Brain microvascular endothelial cell (primary cell): ENCODE data around the gene SLC15A5.

ENCODE experiments used
- DNase-seq: peaks from one replicate; pipeline ENCODE4 v3.0.0-alpha.2; 2020
- H3K27ac ChIP-seq: fragments of 250-450 bp; sonication (Bioruptor Pico); 2 replicates; pipeline ENCODE4 v1.5.1; 2020; ENCODE audit warnings: mild to moderate bottlenecking, moderate library complexity
- H3K27me3 ChIP-seq: fragments of 250-450 bp; sonication (Bioruptor Pico); replicated peaks from 2 replicates; pipeline ENCODE4 v1.5.1; 2020; ENCODE audit warnings: mild to moderate bottlenecking
- H3K36me3 ChIP-seq: fragments of 250-450 bp; sonication (Bioruptor Pico); replicated peaks from 2 replicates; pipeline ENCODE4 v1.5.1; 2020; ENCODE audit warnings: mild to moderate bottlenecking
- H3K4me3 ChIP-seq: 2 replicates; pipeline ENCODE4 v1.5.1; 2011; ENCODE audit warnings: low read depth, mild to moderate bottlenecking, control low read depth, low read length, moderate library complexity
- CTCF ChIP-seq: IDR thresholded peaks from 2 replicates; pipeline ENCODE4 v1.5.1; 2011; ENCODE audit warnings: low read depth, mild to moderate bottlenecking, moderate library complexity, low read length, control low read depth, inconsistent platforms; ENCODE audit errors: missing control alignments
- in situ Hi-C: cut with HindIII; loops from 2 replicates; pipeline ENCODE4 v1.10.0; 2017; ENCODE audit warnings: low sequenced_read_pairs, low pct_ligation_motif_present

SLC15A5 gene

DNA sequence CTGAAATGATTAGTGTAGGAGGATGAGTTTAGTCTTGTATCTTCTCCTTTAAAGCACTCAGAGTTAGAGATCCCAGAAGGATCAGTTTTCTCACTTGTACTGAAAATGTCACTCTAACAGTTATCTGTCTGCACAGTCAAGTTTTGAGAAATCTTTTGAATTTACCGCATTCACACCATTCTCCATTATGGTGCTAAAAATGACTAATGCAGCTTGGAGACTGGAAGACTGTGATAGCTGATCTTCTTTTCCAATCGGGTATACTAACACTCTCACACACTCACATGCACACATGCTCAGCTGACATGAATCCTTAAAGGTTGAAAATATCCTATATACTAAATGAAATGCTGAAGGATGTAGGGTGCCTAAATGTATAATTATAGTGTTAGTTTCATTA lies 65.8 kb downstream of the SLC15A5 start:
- H3K36me3 ChIP-seq: no peaks in the 10 kb centered on the region
- no peak overlapping the region for H3K4me3 ChIP-seq
- H3K27ac ChIP-seq: no peak overlapping the region
- TF ChIP-seq CTCF: no peak
- no peaks in the 10 kb centered on the region for H3K27me3 ChIP-seq
- in situ Hi-C loops: no loop called here
- DNase-seq: no peak

DNA sequence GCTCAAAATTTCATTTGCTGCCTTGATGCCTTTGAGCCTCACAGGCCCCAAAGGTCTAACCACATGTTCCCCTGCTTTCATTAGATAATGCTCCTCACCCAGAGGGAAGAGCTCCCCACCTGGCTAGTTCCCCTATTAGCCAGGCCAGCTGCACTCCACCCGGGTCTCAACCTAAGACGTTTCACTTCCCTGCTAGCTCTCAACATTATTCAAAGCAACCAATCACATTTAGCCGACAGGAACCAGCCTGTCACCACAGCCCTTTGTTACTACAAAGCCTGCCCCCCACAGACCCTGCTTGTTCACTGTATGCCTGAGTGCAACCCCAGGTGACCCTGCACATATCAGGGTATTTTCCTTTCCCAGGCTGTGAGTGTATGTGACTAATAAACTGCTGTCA lies 78.6 kb downstream of the SLC15A5 start:
- Histone ChIP-seq H3K36me3 (no peaks in the 10 kb centered on the region), H3K27me3 (no peaks in the 10 kb centered on the region), H3K27ac (no peak overlapping the region), H3K4me3 (no peak overlapping the region)
- no peak for TF ChIP-seq CTCF
- no peak for DNase-seq
- in situ Hi-C loops: no loop called here

- in situ Hi-C loops: no loop called here
- Histone ChIP-seq H3K36me3 (no peaks in the 10 kb centered on the region), H3K27ac (no peak overlapping the region), H3K27me3 (no peaks in the 10 kb centered on the region), H3K4me3 (no peak overlapping the region)
- TF ChIP-seq CTCF: no peak
- DNase-seq: no peak
Measured at GRCh38 chr12:16197600-16197999, 79.9 kb downstream of the SLC15A5 start.

DNA sequence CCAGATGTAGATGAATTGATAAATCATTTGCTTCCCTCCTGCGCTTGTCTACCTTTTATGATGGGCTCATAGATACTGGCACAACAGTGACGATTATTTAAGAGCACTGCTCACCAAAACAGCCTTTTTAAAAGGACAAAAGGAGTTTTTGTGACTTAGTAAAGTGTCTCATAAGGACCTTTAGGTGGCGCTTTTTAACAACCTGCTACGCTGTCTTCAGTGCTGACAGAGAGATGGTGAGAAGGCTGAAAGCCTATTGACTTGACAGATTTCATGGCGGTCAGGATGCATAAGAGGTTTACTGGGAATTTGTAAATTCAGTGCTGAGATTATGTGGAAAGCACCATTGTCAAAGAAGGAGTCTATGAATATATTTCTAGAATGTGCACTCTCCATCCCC lies 87.6 kb downstream of the SLC15A5 start:
- in situ Hi-C loops: no loop called here
- Histone ChIP-seq H3K4me3 (no peak overlapping the region), H3K27ac (no peak overlapping the region), H3K27me3 (no peaks in the 10 kb centered on the region), H3K36me3 (no peaks in the 10 kb centered on the region)
- no peak for DNase-seq
- TF ChIP-seq CTCF: peak; percentile 43

DNA sequence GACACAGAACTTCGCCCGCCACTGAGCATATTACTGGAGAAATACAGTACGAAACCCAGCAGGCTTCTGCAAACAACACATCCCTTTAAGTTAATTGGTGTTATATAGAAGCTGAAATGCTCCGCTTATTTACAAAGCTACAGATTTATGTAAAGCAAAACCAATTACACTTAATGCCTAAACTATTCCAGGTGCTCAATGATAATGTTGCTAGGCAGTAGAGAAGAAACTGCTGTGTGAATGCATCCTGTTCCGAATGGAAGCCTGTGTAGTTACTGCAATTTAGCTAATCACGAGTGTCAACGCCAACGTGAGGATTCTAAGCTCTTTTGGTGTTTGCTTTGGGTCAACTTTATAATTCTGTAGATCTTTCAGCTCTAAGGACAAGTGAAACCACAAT lies 89.8 kb downstream of the SLC15A5 start:
- TF ChIP-seq CTCF: no peak

GRCh38 chr12:16184681-16185080 lies 92.8 kb downstream of the SLC15A5 start:
- Histone ChIP-seq H3K27ac (no peak overlapping the region), H3K4me3 (no peak overlapping the region), H3K27me3 (no peaks in the 10 kb centered on the region), H3K36me3 (no peaks in the 10 kb centered on the region)
- TF ChIP-seq CTCF: no peak
- DNase-seq: no peak
- in situ Hi-C loops: no loop called here

More for the DNA sequence above, 89.8 kb downstream of the SLC15A5 start:
- Histone ChIP-seq H3K4me3 (no peak overlapping the region), H3K27ac (no peak overlapping the region), H3K27me3 (no peaks in the 10 kb centered on the region), H3K36me3 (no peaks in the 10 kb centered on the region)
- in situ Hi-C loops: no loop called here
- no peak for DNase-seq
